Activated CD4-positive, alpha-beta T cell treated with anti-CD3 and anti-CD28 coated beads for 1 hour (primary cell): ENCODE data around the gene E2F6.
"Not testable (repeated sequence)": the region's sequence is repeated elsewhere in the genome, so short reads cannot be mapped to it uniquely, and the experiment has no call there.

Experiments
- DNase-seq: peaks from one replicate; pipeline ENCODE4 v3.0.0-alpha.2; 2020

Gene E2F6

DNA sequence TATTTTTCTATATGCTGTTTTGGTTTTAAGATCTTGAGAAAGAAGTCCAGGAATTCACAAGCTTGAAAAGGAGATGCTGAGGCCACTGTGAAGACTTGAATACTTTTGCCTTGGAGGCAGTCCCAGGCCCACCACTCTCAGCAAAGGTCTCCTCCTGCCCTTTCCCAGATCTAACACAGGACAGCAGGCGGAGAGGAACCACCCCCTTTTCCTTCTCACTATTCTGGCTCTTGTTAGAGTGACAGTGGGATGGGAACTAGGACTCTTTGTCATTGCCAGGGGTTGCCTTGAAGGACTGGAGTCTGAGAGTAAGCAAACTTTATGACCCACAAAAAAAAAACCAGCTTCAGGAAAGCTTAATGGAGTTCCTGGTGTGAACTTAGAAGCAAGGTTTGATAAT lies 54.7 kb downstream of the E2F6 start:
- DNase-seq: no peak

DNA sequence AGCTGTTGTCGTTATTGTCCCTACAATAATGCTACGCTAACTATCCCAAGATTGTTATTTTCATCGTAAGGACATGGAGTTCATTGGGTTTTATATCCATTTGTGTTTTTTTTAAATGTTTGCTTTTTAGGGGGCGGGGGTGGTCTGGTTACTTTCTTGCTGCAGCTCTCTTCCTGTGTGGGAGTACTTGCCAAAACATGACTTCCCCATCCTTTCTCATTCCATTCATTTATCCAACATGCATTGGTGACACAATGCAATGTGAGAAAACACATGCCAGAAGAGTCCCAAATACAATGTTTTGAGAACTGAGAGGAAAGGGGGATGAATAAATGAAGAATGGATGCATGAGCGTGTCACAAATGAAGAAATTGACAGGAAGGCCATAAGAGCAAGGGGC lies 55.9 kb downstream of the E2F6 start:
- DNase-seq: no peak

GRCh38 chr2:11409572-11409959 lies 56.4 kb downstream of the E2F6 start:
- DNase-seq: no peak

- DNase-seq: no peak
These were observed 56.9 kb downstream of the E2F6 start for GRCh38 chr2:11408959-11409571.

DNA sequence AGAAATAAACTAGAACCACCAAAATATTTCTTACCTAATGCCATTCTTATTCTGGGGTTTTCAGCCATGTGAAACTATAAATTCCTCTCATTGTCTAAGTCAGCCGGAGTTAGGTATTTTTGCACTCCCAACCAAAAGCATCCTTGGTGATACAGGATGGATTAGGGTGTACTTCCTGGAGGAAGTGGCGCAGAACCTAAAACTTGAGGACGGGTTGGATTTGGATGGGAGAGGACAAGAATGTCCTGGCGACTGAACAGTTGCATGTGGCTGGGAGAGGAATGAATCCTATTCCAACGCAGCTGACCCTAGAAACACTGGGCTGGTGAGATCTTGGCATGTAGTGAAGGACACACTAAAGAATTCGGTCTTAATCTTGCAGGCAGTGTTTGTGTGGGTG lies 58.5 kb downstream of the E2F6 start:
- no peak for DNase-seq

DNA sequence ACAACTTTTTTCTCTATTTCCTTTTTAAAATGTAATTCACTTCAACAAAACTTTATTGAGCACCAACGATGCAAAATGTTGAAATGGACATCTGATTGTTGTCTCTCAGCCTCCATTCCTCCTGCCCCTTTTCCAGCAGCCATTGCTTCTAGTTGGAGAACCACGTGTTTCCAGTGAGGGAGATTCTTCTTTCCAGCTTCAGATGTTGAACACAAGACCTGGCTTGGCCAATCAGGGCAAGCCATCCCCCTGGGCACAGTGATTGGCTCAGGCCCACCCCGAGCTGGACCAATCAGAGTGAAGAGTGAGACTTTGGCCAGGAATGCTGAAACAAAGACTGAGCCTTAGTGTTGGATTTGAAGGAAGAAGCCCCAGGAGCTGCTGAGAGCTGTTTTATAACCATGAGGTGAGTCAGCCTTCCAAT lies 59.0 kb downstream of the E2F6 start:
- DNase-seq: no peak

- DNase-seq: no peak
These were observed 59.5 kb downstream of the E2F6 start for GRCh38 chr2:11406267-11406957.

DNA sequence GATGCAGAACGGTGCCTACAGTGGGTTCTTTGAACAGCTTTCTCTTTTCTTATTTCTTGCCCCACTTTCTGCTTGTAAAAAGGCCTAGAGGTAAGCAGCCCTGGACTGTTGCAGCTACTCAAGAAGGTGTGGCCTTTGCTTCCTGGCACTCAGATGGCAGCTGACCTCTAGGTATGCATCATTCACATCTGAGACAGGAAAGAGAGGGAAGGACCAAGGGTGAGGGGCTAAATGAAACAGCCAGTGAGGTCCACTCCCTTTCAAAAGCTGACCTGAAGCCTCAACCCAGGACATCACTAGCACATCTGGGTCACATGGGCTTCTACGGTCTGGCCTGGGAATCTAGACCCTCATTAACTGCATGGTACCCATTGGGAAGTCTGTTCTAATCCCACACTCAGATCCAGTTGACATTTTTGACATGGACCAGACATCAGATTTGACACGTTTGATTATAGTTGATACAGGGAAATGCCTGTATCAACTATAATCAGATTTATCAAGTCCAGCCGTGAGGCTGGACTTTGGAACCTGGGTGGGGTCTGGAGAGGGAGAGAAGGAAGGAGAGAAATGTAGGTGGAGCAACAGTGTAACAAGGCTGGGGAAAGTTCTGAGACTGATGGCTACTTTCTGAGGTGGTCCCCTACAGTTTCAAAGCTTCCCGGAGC lies 60.2 kb downstream of the E2F6 start:
- no peak for DNase-seq

GRCh38 chr2:11405074-11405406 lies 60.9 kb downstream of the E2F6 start:
- not testable (repeated sequence) for DNase-seq

- no peak for DNase-seq
These were observed 61.4 kb downstream of the E2F6 start for GRCh38 chr2:11404376-11405073.

- no peak for DNase-seq
These were observed 63.5 kb downstream of the E2F6 start for GRCh38 chr2:11402436-11402835.

DNA sequence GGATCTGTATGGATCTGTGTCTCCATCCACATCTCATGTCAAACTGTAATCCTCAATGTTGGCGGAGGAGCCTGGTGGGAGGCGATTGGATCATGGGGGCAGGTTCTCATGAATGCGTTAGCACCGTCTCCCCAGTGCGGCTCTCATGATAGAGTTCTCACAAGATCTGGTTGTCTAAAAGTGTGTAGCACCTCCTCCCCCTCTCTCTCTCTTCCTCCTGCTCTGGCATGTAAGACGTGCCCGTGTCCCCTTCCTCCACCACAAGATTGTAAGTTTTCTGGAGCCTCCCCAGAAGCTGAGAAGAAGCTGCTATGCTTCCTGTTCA lies 66.6 kb downstream of the E2F6 start:
- DNase-seq: no peak

GRCh38 chr2:11398750-11399437 lies 67.1 kb downstream of the E2F6 start:
- no peak for DNase-seq

DNA sequence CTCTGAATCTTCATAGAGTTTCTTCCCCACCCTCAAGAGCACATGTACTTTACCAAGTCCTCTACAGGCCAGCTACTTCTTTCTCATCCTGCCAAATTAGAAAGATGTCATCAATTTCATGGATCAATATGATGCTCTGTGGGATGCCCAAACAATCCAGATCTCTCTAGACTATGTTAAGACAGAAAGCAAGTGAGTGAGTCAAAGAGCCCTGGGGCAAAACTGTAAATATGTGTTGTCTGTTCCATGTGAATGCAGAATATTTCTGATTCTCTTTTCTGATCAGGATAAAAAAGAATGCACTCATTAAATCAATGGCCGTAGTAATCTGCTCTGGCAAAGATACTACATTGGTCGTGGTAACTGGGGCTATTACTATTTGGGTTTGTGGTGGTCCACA lies 68.4 kb downstream of the E2F6 start:
- no peak for DNase-seq

DNA sequence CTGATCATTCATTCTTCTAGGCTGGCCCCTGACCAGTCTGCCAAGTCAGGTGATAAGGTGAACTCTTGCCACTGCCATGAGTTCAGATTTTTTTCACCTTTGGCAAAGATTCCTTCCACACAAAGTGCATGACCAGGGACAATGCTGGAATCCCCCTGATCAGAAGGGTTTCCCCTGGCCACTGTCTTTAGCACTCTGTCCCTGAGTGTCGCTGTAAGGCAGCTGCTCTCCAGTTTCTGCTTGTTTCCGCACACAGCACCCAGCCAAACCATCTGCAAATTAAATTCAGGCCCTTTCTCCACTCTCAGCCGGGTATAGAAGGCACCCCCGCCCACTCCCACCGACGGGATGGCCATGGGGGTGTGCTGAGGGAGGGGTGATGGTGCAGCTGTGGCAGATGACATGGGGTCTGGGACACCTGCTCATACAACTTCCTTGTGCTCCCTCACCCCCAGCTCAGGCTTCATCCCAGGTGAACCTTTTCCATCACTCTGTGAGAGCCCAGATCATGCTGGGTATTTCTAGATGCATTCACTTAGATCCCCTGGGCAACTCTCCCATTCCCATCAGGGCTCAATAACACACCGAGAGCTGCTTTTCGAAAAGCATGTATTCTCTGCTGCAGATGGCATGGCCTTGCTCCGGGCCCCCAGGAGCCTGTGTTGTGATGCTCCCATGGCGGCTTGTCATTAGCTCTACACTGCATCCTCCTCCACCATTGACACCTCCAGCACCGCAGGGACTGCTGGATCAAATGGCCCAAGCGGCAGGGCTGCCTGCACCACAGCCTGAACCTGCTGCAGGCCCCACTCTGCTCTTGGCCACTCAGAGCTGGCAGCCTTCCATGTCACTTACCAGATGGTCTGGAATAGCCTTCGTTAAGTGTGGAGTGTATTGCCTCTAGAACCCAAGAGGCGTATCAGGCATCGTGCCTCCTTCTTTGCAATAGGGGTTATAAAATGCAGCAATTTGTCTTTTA lies 69.2 kb downstream of the E2F6 start:
- no peak for DNase-seq

DNA sequence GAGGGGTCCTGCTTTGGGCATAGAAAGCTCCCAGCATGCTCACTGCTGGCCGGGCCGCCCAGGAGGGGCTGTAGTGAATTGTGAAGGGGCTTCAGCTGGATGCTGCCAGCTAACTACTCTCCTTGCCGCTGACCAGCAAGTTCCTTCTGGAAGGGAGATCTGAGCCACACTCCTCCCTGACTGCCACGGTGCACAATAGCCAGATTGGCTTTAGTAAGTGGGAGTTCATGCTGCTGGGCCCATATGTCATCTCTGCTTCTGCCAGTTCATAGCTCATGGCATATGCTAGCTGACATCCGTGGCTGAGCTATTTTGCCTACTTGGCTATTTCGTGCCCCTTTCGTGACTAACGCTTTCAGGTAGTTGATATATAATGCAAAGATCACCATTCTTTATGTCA lies 69.9 kb downstream of the E2F6 start:
- no peak for DNase-seq

DNA sequence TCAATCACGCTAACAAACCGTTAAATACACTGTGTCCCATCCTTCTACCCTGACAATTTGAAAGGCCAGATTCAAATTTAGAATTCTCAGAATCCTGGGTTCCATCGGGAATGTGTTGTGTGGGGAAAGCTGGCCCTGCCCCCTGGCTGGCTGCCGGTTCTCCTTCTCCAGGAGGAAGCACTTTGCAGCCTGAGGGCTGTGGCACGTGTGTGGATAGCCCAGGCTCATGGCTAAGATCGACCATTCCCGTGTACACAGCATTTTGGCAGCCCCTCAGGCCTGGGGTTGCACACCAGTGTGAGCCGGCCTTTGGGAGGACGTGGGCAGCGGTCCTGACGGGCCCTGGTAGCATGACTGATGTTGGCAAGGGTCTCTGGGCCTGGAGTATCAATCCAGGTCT lies 70.6 kb downstream of the E2F6 start:
- no peak for DNase-seq
